NCI-H2227 (cell line): ENCODE data around the gene UQCRQ.

Source experiments
- DNase-seq: peaks from one replicate; lab custom pipeline; 2025; ENCODE audit not compliant: unreplicated experiment; lab: John Stamatoyannopoulos, UW

UQCRQ gene

GRCh38 chr5:132901730-132902129 lies 35.3 kb downstream of the UQCRQ start:
- no peak for DNase-seq

GRCh38 chr5:132905938-132906337 lies 39.5 kb downstream of the UQCRQ start:
- DNase-seq, result no peak

- no peak for DNase-seq
Measured at GRCh38 chr5:132907161-132907560, 40.7 kb downstream of the UQCRQ start.

- no peak for DNase-seq
Measured at GRCh38 chr5:132909702-132910101, 43.3 kb downstream of the UQCRQ start.

- DNase-seq, result no peak
Measured at GRCh38 chr5:132915681-132916080, 49.2 kb downstream of the UQCRQ start.

GRCh38 chr5:132916086-132916485 lies 49.6 kb downstream of the UQCRQ start:
- DNase-seq, result no peak
